Osteocyte (in vitro differentiated cells): Measurements from ENCODE around the gene CDH8. TPM values are rescaled to one million over a fixed set of nuclear protein-coding genes. Genes with fewer than 3 reads are reported as not detected.
"Not testable (repeated sequence)": the region's sequence is repeated elsewhere in the genome, so short reads cannot be mapped to it uniquely, and the experiment has no call there.

Experiments
- DNase-seq: peaks from one replicate; pipeline ENCODE4 v3.0.0; 2021; ENCODE audit warnings: mixed read lengths; ENCODE audit not compliant: unreplicated experiment; ENCODE audit errors: extremely low spot score
- H3K27ac Mint-ChIP-seq: one replicate; pipeline ENCODE4 v1.8.0; 2021; ENCODE audit warnings: mild to moderate bottlenecking, mixed read lengths; ENCODE audit not compliant: unreplicated experiment
- H3K27me3 Mint-ChIP-seq: one replicate; pipeline ENCODE4 v1.8.0; 2021; ENCODE audit warnings: mixed read lengths; ENCODE audit not compliant: unreplicated experiment
- H3K36me3 Mint-ChIP-seq: one replicate; pipeline ENCODE4 v1.8.0; 2021; ENCODE audit warnings: mixed read lengths; ENCODE audit not compliant: unreplicated experiment
- H3K4me1 Mint-ChIP-seq: one replicate; pipeline ENCODE4 v1.8.0; 2021; ENCODE audit warnings: mixed read lengths; ENCODE audit not compliant: unreplicated experiment
- H3K4me3 Mint-ChIP-seq: one replicate; pipeline ENCODE4 v1.8.0; 2021; ENCODE audit warnings: mild to moderate bottlenecking, moderate library complexity, mixed read lengths; ENCODE audit not compliant: unreplicated experiment
- H3K9me3 Mint-ChIP-seq: one replicate; pipeline ENCODE4 v1.8.0; 2021; ENCODE audit warnings: mixed read lengths; ENCODE audit not compliant: unreplicated experiment
- total RNA-seq: library from RNA; stranded (reverse); gene quantifications from 2 replicates; pipeline ENCODE4 v1.2.1, GENCODE V29; 2021
- TF ChIP-seq, protein P1 (sequence below): fragments of 200-600 bp; sonication (generic); IDR thresholded peaks from 2 replicates; pipeline ENCODE4 v1.5.0; 2021; ENCODE audit warnings: antibody characterized with exemption, mild to moderate bottlenecking, moderate library complexity

The CDH8 gene
- total RNA-seq, 1 donor from 2014 or later, result 7.7 TPM

DNA sequence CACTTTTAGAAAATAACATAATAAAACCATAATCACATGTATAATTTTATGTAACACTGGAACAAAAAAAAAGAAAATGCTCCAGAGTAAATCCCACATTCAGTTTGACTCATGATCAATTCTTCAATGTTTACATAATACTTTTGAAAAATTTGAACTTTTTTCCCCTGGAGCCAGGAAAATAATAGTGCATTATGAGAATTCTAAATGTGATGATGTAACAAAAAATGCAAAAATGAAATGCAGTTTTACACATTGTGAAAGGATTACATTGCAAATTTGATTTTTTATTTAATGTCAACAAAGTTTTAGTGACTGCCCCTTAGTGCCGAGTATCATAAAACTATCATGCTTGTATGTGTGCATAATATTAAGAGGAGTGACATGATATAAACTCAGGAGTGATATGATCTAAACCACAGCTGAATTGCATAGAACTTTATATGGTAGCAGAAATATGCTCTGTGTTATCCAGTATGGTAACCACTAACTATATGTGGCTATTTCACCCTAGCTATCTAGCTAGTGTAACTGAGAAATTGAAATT lies 238.2 kb downstream of the CDH8 start:
- peaks cover 61% of the 10 kb centered on the region for H3K4me1 Mint-ChIP-seq
- TF ChIP-seq, protein P1, sequence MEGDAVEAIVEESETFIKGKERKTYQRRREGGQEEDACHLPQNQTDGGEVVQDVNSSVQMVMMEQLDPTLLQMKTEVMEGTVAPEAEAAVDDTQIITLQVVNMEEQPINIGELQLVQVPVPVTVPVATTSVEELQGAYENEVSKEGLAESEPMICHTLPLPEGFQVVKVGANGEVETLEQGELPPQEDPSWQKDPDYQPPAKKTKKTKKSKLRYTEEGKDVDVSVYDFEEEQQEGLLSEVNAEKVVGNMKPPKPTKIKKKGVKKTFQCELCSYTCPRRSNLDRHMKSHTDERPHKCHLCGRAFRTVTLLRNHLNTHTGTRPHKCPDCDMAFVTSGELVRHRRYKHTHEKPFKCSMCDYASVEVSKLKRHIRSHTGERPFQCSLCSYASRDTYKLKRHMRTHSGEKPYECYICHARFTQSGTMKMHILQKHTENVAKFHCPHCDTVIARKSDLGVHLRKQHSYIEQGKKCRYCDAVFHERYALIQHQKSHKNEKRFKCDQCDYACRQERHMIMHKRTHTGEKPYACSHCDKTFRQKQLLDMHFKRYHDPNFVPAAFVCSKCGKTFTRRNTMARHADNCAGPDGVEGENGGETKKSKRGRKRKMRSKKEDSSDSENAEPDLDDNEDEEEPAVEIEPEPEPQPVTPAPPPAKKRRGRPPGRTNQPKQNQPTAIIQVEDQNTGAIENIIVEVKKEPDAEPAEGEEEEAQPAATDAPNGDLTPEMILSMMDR, result no peak
- no peaks in the 10 kb centered on the region for H3K9me3 Mint-ChIP-seq
- H3K36me3 Mint-ChIP-seq, result no peaks in the 10 kb centered on the region
- H3K27ac Mint-ChIP-seq, result peak overlapping the region; percentile 29
- DNase-seq, result no peak
- H3K4me3 Mint-ChIP-seq, result no peak overlapping the region
- H3K27me3 Mint-ChIP-seq, result no peaks in the 10 kb centered on the region

DNA sequence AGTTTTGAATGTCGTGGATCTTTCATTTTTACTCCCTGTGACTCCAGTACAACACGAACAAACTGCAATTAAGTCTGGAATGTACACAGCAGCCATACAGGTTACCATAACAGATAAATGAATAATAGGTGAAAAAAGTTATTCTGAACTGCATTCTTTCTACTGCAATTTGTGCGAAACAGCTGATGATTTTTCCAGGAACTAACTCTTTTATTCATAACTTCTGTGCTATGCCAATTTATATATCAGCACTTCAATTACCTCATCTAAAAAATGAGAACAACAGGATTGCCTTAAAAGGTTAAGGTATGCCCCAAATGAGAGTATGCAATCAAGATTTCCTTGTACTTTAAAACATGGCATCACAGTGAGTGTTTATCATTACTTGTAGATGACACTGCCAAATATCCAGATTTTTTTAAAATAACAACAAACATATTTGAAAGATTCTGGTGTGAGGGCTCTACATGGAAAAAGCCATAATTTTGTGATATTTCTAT lies 238.9 kb downstream of the CDH8 start:
- Mint-ChIP-seq H3K27me3 (no peaks in the 10 kb centered on the region), H3K27ac (no peak overlapping the region), H3K4me3 (no peak overlapping the region), H3K9me3 (no peaks in the 10 kb centered on the region), H3K36me3 (no peaks in the 10 kb centered on the region), H3K4me1 (peaks cover 68% of the 10 kb centered on the region)
- DNase-seq, result no peak
- TF ChIP-seq, protein P1, result no peak

DNA sequence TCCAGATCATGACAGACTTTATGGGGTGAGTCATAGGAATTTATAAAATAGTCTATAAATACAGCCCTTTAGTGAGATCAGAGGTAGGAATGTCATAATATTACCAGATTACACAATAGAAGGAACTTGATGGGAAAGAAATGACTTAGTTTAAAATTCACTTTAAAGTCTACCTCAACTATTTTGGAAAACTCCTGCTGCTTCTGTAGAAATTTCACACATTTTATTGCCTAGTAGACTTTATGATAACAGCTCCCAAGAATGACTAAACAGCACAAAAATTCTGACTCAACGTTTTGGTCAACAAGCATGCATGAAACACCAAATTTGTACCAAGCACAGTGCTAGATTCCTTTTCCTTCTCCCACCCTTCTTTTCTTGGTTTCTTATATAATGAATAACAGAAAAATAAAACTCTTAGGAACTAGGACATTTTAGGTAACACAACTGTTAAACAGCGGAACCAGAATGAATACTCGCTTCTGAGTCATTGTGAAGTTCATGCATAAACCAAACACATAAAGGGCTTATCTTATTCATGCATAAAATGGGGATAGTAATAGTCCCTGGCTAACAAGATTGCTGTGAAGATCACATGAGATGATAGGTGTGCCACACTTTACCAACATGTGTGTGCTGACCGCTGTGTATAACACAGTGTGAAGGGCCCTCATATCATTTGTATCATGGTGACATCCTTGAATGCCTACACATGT lies 243.9 kb downstream of the CDH8 start:
- H3K27me3 Mint-ChIP-seq, result no peaks in the 10 kb centered on the region

DNA sequence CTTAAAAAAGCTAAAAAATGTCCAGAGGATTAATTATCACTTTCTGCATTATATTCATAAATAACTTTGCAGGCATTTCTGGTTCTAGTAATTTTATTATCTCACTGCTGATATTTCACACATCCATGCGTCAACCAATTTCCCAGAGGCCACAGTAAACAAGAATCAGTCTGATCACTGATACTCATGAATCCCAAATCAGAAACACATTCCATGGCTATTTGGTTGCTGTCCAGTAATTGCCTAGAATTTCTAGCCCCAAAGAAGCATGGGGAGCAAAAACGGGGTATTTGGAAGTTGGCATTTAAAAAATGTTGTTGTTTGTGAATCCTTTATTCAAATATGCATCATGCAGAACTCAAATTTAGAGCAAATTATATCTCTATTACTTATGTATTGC lies 244.8 kb downstream of the CDH8 start:
- H3K36me3 Mint-ChIP-seq, result no peaks in the 10 kb centered on the region
- no peak for DNase-seq
- no peaks in the 10 kb centered on the region for H3K9me3 Mint-ChIP-seq
- TF ChIP-seq, protein P1, result no peak
- H3K4me1 Mint-ChIP-seq, result peaks cover 60% of the 10 kb centered on the region
- H3K27ac Mint-ChIP-seq, result peak overlapping the region; percentile 92
- H3K27me3 Mint-ChIP-seq, result no peaks in the 10 kb centered on the region
- H3K4me3 Mint-ChIP-seq, result no peak overlapping the region

More for the DNA sequence above, 243.9 kb downstream of the CDH8 start:
- Mint-ChIP-seq H3K4me1 (peaks cover 69% of the 10 kb centered on the region), H3K4me3 (peak overlapping the region; percentile 39), H3K9me3 (no peaks in the 10 kb centered on the region), H3K27ac (peak overlapping the region; percentile 92), H3K36me3 (no peaks in the 10 kb centered on the region)
- TF ChIP-seq, protein P1, result no peak
- no peak for DNase-seq

DNA sequence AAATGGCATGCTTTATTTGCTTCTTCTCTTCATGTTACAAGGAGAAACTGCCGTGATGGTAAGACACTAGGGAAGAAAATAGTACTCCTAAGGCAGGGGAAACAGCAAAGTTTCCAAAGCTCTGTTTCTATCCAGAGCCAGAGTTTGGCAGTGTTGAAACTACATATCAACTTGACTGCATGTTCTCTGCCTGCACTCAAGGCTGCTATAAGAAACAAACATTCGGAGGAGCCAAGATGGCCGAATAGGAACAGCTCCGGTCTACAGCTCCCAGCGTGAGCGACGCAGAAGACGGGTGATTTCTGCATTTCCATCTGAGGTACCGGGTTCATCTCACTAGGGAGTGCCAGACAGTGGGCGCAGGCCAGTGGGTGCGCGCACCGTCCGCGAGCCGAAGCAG lies 254.4 kb downstream of the CDH8 start:
- H3K36me3 Mint-ChIP-seq, H3K9me3 Mint-ChIP-seq, H3K4me3 Mint-ChIP-seq, H3K27me3 Mint-ChIP-seq, H3K27ac Mint-ChIP-seq, DNase-seq: not testable (repeated sequence)
- peaks cover 12% of the 10 kb centered on the region for H3K4me1 Mint-ChIP-seq
